ENCODE data around the gene RRP1B.
"Not testable (repeated sequence)": the region's sequence is repeated elsewhere in the genome, so short reads cannot be mapped to it uniquely, and the experiment has no call there.

The RRP1B gene, protein sequence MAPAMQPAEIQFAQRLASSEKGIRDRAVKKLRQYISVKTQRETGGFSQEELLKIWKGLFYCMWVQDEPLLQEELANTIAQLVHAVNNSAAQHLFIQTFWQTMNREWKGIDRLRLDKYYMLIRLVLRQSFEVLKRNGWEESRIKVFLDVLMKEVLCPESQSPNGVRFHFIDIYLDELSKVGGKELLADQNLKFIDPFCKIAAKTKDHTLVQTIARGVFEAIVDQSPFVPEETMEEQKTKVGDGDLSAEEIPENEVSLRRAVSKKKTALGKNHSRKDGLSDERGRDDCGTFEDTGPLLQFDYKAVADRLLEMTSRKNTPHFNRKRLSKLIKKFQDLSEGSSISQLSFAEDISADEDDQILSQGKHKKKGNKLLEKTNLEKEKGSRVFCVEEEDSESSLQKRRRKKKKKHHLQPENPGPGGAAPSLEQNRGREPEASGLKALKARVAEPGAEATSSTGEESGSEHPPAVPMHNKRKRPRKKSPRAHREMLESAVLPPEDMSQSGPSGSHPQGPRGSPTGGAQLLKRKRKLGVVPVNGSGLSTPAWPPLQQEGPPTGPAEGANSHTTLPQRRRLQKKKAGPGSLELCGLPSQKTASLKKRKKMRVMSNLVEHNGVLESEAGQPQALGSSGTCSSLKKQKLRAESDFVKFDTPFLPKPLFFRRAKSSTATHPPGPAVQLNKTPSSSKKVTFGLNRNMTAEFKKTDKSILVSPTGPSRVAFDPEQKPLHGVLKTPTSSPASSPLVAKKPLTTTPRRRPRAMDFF

DNA sequence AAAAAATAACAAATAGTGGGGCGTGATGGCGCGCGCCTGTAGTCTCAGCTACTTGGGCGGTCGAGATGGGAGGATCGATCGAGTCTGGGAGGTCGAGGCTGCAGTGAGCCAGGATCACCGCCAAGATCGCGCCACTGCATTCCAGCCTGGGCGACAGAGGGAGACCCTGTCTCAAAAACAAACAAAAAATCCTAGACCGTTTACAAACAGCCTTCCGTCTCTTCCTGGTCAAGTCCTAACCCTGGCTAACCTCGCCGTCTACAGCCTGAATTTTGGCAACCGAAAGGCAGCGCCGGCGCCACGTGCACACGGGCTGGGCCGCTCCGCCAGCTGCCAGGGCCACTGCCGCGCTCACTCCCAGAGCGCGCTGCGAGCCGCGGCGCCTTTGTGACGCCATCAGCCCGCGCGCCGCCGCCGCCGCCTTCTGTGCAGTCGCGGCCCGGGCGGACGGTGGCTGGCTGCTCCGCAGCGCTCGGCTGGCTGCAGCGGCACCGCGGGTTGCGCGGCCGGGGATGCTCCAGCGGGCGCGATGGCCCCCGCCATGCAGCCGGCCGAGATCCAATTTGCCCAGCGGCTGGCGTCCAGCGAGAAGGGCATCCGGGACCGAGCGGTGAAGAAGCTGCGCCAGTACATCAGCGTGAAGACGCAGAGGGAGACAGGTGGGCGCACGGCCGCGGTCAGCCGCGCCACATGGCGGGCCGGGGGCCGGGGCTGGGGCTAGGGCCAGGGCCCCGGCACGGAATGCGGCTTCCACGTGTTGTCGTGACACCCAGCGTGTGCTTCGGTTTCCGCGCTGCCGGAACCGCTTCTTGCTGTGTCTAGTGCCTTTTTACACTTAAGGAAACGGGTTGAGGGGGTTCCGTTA is at the start of gene RRP1B, which contains the start of gene HSF2BP:
Gene RRP1B, plus strand, starts transcription at position 425 of the 865 bp plus-strand sequence. Its CDS starts 105 bp downstream, at position 530.
Gene HSF2BP, minus strand, starts transcription at position 353 of the 865 bp plus-strand sequence. CDS start 1,392 bp downstream, outside the sequence.
- peak; percentile 78 for DNase-seq (ENCODE audit: low spot score)

DNA sequence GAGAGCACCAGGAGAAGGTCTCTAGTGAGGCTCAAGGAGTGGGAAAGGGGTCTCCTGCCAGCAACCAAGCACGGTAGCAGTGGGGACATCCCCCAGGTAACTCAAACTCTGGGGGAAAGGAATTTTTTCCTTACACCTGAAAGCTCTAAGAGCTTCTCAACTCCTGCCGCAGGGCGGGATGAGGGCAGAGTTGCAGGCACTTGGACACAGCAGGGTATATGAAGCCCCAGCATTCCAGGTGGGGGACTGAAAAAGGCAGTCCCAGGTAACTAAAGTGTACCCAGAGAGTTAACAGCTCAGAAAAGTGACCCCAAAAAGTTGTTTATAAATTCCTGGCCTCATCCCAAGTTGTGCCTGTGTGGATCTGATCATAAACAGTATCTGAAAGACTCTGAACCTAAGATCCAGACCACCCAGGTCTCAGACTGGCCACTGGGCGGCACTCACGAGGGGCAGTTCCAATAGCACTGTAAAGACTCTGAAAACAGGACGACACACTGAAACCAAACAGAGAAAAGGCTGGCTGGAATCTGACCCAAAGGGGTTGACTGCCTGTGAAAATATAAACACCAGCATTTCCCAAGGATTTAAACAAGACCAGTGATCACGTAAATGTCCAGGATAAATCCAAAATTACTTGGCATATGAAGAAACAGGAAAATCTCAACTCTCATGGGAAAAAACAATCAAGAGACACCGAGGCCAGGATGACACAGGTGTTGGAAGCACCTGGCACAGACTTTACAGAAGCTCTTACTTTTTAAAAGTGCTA is 47.6 kb upstream of the RRP1B start:
- DNase-seq (ENCODE audit: low spot score): peak; percentile 28

DNA sequence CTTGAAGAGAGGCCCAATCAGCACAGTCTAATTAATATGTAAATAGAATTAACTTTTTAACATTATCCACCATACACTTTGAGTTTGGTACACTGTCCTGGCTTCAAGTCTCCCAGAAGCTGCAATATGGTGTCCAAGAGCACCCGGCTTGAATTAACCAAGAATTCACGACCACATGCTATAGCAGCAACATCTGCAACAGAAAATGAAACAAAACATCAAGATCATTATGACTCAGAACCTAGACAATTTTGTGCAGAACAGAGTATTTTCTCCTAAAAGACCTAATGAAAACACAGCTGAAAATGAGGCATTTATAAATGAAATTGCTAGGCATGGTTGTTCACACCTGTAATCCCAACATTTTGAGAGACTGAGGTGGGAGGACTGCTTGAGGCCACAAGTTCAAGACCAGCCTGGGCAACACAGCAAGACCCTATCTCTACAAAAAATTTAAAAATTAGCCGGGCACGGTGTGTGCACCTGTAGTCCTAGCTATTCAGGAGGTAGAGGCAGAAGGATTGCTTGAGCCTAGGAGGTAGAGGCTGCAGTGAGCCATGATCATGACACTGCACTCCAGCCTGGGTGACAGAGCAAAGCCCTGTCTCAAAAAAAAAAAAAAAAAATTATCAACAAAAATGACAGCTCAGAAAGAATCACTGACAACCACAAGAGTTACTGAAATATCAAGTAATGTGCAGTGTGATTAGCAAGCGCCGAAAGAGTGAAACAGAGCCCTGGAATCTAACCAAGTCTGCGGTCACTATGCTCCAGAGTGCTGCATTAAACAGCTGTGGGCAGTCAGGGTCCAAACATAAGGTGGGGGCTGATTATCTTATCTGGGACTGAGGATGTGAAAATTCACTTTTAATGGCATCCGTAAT is 45.4 kb upstream of the RRP1B start:
- DNase-seq (ENCODE audit: low spot score): no peak

DNA sequence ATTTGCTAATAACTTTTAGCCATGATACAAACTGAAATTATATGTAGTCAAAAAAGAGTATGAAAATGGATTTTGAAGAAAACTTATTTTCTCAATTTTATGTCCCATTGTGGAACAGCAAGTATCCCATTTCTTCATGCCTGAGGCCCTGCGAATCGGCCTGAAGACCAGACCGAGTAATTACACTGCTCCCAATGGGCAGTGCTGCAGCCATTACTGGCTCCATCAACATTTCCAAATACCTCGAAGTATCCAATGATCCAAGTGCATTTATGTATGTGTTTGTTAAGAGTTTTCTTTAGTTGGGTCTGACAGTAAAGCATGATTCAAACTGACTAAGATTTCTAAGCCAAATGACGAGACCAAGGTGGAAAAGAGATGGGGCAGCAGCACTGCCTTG is 44.5 kb upstream of the RRP1B start:
- DNase-seq (ENCODE audit: low spot score): no peak

DNA sequence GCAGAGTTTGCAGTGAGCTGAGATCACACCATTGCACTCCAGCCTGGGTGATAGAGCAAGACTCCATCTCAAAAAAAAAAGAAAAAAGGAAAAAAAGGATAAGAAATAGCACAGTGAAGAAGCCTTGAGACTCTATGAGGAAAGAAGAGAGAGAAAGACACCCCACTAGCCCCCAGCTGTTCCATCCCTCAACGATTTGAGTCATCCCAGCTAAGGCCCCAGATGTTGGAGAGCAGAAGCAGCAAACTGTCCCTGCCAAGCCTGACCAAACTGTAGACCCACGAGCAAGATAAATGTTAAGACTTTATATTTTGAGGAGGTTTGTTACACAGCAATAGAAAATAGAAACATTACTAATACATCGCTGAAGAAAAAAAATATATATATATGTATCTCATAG is 42.5 kb upstream of the RRP1B start:
- not testable (repeated sequence) for DNase-seq (ENCODE audit: low spot score)

DNA sequence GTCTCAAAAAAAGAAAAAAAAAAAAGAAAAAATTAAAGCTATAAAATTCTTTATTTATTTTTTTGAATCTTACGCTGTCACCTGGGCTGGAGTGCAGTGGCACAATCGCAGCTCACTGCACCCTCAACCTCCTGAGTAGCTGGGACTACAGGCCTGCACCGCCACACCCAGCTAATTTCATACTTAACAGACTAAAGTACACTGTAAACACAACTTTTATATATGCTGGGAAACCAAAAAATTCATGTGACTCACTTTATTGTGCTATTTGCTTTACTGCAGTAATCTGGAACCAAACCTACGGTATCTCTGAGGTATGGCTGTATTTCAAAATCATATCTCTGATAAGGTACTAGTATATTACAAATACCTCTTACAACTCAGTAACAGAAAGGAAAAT is 40.4 kb upstream of the RRP1B start:
- DNase-seq (ENCODE audit: low spot score): no peak

DNA sequence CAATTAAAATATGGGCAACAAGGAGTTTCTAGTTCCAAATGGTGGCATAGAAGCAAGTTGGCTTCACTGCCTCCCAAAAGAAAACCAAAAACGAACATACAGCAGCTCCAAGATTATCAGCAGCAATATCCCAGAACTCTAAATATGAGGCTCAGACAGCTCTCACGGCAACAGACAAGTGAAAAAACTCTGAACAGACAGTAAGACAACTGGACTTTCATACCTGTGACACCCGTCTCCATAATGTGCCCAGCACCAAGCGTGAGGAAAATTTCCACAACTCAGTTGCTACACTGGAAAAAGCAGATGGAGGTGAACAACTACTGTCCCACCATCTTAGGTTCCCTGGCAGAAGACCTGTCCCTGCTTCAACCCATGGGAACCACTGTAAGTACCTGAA is 40.0 kb upstream of the RRP1B start:
- DNase-seq (ENCODE audit: low spot score): no peak

DNA sequence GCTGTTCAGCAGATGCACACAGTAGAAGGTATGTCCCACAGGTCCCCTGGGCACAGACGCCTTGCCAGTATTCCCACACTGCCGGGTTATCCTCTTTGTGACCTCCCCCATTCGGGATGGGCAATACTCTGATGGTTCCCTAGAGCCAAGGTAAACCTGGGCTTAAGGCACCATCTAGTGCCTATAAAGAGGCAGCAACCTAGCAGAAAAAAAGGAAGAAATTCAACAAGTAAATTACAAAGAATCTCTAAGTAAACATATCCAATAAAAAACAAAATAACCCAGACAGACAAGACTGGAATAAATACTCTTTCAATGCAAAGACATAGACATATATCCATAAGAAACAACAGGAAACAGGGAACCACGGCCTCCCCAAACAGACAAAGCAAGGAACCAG is 39.5 kb upstream of the RRP1B start:
- no peak for DNase-seq (ENCODE audit: low spot score)

DNA sequence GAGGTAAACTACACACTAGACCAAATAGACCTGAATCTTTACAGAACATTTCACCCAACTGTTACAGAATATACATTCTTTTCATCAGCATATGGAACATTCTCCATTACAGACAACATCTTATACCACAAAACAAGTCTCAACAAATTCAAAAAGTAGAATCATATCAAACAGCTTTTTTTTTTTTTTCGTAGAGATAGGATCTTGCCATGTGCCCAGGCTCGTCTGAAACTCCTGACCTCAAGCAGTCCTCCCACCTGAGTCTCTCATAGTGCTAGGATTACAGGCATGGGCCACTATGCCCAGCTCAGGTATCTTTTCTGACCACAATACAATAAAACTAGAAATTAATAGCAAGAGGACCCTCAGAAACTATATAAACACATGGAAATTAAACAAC is 36.6 kb upstream of the RRP1B start:
- no peak for DNase-seq (ENCODE audit: low spot score)

DNA sequence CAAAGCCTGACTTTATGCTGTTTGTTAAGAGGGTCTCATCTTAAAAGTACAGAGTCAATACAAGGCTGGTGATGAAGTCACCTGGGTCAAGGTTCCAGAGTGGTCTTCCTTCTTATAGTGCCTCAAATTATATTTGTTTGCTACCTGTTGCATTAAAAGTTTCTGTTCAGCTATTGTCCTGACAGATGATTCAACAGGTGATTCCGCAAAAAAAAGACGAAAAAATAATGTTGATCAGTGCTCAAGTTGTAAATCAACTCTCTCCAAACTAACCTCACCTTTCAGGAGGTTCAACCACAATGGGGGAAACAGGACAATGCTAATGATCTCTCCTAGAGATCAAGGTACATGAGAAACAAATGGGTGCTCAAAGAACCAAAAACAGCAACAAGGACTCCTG is 35.8 kb upstream of the RRP1B start:
- DNase-seq (ENCODE audit: low spot score): no peak

DNA sequence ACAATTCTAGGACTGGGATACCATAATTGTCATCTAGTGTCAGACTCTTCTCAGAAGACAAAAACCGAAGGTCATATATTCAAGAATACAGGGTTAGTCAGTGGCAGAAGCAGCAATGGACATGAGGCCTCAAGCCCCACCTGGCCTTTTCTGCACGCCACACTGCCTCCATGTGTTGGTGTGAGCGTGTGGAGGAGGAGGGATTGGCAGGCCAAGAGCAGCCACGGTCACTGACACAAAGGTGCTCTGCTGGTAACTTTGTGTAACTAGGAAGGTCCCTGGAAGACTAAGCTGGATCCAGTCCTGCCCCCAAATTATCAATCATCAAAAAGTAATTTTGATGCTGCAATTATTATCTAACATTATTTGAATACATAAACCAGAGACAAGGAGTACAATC is 35.0 kb upstream of the RRP1B start:
- no peak for DNase-seq (ENCODE audit: low spot score)

DNA sequence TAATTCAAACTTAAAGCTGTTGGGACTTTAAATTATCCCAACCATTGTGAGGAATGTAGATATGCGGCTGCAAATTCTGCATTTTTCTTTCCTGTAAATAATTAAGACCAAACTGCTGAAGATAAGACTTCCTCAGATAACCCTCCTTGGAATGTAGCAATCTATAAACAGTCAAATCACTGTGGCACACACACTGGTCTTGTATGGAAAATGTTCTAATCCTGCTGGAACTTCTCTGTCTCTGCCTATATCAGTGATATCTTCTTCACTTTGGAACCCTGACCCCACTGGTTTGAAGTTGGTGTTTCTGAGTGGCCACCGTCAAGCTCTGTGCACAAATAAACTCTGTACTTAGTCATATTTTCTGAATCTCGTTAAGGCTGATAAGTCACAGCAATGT is 33.0 kb upstream of the RRP1B start:
- no peak for DNase-seq (ENCODE audit: low spot score)

DNA sequence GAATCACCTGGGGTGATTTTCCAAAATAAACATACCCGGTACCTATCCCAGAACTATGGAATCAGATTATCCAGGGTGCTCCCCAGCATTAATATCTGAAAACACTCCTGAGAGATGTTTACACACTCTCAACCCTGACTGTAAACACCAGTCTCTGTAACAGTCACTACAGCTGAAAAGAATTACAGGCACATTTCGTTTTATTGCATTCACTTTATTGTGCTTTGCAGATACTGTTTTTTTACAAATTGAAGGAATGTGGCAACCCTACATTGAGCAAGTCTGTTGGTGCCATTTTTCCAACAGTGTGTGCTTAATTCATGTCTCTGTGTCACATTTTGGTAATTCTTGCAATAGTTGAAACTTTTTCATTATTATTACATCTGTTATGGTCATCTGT is 31.8 kb upstream of the RRP1B start:
- DNase-seq (ENCODE audit: low spot score): no peak

DNA sequence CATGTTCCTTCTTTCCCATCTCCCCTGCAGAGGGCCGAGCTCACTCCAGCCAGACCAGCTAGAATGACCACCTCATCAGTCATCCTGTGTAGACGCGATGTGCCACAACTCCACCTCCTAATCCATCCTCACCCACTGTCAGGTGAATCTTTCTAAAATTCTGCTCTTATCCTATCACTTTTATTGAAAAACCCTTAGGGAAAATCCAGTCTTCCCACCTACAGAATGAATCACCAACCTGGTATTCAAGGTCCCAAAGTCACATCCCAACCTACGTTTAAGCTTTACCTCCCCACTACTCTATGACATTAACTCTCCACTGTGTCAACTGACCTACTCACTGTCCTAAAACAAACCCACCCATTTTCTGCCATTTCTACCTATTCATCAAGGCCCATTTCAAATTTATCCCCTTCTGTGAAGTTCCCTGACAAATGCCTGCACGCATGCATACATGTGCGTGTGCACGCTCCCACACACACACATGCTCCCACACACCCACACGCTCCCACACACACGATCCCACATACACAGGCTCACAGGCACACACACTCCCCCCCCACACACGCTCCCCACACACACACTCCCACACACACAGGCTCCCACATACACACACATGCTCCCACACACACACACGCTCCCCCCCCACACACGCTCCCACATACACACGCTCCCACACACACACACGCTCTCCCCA is 27.8 kb upstream of the RRP1B start:
- DNase-seq (ENCODE audit: low spot score): no peak

DNA sequence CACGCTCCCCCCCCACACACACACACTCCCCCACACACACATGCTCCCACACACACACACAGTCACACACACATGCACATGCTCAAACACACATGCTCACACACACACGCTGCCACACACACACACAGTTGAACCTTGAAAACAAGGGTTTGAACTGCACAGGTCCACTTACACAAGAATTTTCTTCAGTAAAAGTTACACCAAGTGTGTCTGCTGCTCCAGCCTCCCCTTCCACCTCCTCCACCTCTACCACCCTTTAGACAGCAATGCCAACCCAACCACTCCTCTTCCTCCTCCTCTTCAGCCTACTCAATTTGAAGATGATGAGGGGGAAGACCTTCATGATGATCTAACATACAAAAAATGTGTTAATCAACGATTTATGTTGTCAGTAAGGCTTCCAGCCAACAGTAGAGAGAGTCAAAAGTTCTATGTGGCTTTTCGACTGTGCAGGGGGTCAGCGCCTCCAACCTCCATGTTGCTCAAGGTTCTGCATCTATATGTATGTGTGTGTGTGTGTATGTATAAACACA is 26.9 kb upstream of the RRP1B start:
- DNase-seq (ENCODE audit: low spot score): no peak

DNA sequence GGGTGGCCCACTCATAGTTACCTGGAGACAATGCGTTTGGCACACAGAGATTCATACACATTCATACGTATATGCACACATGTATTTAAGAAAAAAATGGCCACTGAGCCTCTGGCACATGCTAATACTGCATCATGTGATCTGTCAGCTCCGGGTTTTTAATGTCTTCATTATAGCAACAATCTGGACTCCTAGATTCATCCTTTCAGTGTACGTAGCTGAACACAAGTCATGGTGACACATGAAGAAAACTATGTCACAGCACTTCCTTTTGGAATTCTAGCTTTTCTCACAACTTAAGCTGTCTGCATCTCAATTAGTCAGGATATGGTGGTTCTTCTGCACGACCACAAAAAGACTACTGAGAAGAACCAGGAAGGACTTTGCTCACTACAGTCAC is 24.7 kb upstream of the RRP1B start:
- no peak for DNase-seq (ENCODE audit: low spot score)

DNA sequence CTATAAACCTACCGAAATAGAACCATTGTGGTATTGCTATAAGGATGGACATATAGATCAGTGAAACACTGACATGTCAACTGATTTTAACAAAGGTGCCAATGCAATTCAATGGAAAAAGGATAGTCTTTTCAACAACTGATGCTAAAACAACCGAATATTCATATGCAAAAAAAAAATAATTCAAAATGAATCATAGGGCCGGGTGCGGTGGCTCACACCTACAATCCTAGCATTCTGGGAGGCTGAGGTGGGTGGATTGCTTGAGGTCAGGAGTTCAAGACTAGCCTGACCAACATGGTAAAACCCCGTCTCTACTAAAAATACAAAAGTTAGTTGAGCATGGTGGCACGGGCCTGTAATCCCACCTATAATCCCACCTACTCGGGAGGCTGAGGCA is 23.9 kb upstream of the RRP1B start:
- no peak for DNase-seq (ENCODE audit: low spot score)

DNA sequence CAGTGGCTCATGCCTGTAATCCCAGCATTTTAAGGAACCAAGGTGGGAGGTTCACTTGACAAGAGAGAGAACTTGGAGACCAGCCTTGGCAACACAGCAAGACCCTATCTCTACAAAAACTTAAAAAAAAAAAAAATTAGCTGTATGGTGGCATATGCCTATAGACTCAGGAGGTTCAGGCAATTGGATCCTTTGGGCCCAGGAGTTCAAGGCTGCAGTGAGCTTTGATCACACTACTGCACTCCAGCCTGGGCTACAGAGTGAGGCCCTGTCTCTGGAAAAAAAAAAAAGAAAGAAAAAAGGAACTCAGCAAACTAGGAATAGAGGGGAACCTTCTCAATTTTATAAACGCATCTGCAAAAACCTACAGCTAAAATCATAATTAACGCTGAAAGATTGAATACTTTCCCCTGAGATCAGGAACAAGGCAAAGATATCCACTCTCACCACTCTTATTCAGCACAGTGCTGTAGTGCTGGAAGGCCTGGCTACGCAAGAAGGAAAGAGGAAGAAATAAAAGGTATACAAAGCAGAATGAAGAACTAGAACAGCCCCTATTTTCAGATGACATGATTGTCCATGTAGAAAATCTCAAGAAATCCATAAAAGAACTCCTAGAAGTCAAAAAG is 21.7 kb upstream of the RRP1B start:
- DNase-seq (ENCODE audit: low spot score): no peak

Measured in HuH-7.5 (cell line).